Upper lobe of left lung (tissue), 6 donors: Measurements from ENCODE around the gene CIB1. TPM values are rescaled to one million over a fixed set of nuclear protein-coding genes. Genes with fewer than 3 reads are reported as not detected.

Experiments
- ATAC-seq, 2 donors: fragments of 200-7000 bp; cut with Tn5 transposase; one replicate each; pipeline ENCODE4 v1.9.1; 2022; ENCODE audit warnings: mild to moderate bottlenecking in 2 of 2, moderate library complexity in 2 of 2; ENCODE audit not compliant: low FRiP score in 2 of 2
- DNase-seq, 2 donors: peaks; one replicate each; pipeline ENCODE4 v3.0.0-alpha.2; 2019 to 2020
- H3K27ac ChIP-seq, 4 donors: fragments of 200-600 bp; sonication (generic); one replicate each; pipeline ENCODE4 v1.5.1; 2016 to 2019
- H3K27me3 ChIP-seq, 4 donors: fragments of 200-600 bp; sonication (generic); one replicate each; pipeline ENCODE4 v1.5.1; 2017 to 2019
- H3K36me3 ChIP-seq, 4 donors: fragments of 200-600 bp; sonication (generic); one replicate each; pipeline ENCODE4 v1.5.1; 2016 to 2019
- H3K4me1 ChIP-seq, 4 donors: fragments of 200-600 bp; sonication (generic); one replicate each; pipeline ENCODE4 v1.5.1; 2018 to 2019
- H3K4me3 ChIP-seq, 4 donors: fragments of 200-600 bp; sonication (generic); one replicate each; pipeline ENCODE4 v1.5.1; 2017 to 2019; ENCODE audit warnings: mild to moderate bottlenecking in 2 of 4, moderate library complexity in 1 of 4
- H3K9me3 ChIP-seq, 4 donors: fragments of 200-600 bp; sonication (generic); one replicate each; pipeline ENCODE4 v1.5.1; 2018 to 2019
- EP300 ChIP-seq, 4 donors: sonication (generic); formaldehyde crosslinking; IDR thresholded peaks; one replicate each; pipeline ENCODE4 v1.5.1; 2017; ENCODE audit warnings: antibody characterized with exemption in 4 of 4, control low read depth in 2 of 4
- POLR2A ChIP-seq, 4 donors: fragments of 450-650 bp; IDR thresholded peaks; one replicate each; pipeline ENCODE4 v1.5.1; 2016 to 2017; ENCODE audit warnings: antibody characterized with exemption in 4 of 4, mild to moderate bottlenecking in 2 of 4
- POLR2AphosphoS5 ChIP-seq, 2 donors: sonication (generic); formaldehyde crosslinking; IDR thresholded peaks; one replicate each; pipeline ENCODE4 v1.5.1; 2017; ENCODE audit warnings: antibody characterized with exemption in 2 of 2
- WGBS, 2 donors: methylation state at CpG; one replicate each; pipeline ENCODE4 v1.1.5; 2017 to 2018; 5-methylcytosine and 5-hydroxymethylcytosine counted together
- total RNA-seq, 6 donors: library from RNA; depleted of rRNA in 4 of 6; stranded (reverse); fragments of >200 nt in 4 of 6; gene quantifications; one replicate each; pipeline versions ENCODE4 v1.1.0 to v1.2.1, GENCODE V29; 2016 to 2021
- TF ChIP-seq, protein P1 (sequence below), 6 experiments: fragments of 450-650 bp in 4 of 6; fragments of 200-600 bp in 2 of 6; sonication (generic) in 2 of 6; IDR thresholded peaks; one replicate each; pipeline ENCODE4 v1.5.1; 2016 to 2019; ENCODE audit warnings: antibody characterized with exemption in 6 of 6
- donor health status: DM: no; HTN: no; CAD: no; lungs with moderate emphysema.
- donor health status: DM: no; HTN: yes; CAD: no; lungs with severe emphysema.

CIB1 gene
- total RNA-seq, 6 donors from 2014 or later, result 40.9 to 89.6 (median 75.5) TPM

- Histone ChIP-seq H3K4me1 (peaks cover 5 to 26% (median 8%) of the 10 kb centered on the region in 4 donors), H3K36me3 (peaks cover 25 to 91% (median 70%) of the 10 kb centered on the region in 4 donors), H3K27me3 (no peaks in the 10 kb centered on the region), H3K9me3 (no peaks in the 10 kb centered on the region), H3K27ac (no peak overlapping the region), H3K4me3 (no peak overlapping the region)
- ATAC-seq (no peak), DNase-seq (no peak)
- 93 to 100% methylated on average over 5 to 17 of the region's 17 CpGs for WGBS, 2 donors
- TF ChIP-seq POLR2AphosphoS5 (IDR thresholded peaks at IDR 0.05), result no peak
- TF ChIP-seq EP300 (IDR thresholded peaks at IDR 0.05), result no peak
- TF ChIP-seq, protein P1, sequence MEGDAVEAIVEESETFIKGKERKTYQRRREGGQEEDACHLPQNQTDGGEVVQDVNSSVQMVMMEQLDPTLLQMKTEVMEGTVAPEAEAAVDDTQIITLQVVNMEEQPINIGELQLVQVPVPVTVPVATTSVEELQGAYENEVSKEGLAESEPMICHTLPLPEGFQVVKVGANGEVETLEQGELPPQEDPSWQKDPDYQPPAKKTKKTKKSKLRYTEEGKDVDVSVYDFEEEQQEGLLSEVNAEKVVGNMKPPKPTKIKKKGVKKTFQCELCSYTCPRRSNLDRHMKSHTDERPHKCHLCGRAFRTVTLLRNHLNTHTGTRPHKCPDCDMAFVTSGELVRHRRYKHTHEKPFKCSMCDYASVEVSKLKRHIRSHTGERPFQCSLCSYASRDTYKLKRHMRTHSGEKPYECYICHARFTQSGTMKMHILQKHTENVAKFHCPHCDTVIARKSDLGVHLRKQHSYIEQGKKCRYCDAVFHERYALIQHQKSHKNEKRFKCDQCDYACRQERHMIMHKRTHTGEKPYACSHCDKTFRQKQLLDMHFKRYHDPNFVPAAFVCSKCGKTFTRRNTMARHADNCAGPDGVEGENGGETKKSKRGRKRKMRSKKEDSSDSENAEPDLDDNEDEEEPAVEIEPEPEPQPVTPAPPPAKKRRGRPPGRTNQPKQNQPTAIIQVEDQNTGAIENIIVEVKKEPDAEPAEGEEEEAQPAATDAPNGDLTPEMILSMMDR (IDR thresholded peaks at IDR 0.05), result no peak
- TF ChIP-seq POLR2A (IDR thresholded peaks at IDR 0.05), result no peak
Observed at GRCh38 chr15:90225047-90225446, 8.7 kb downstream of the CIB1 start.

DNA sequence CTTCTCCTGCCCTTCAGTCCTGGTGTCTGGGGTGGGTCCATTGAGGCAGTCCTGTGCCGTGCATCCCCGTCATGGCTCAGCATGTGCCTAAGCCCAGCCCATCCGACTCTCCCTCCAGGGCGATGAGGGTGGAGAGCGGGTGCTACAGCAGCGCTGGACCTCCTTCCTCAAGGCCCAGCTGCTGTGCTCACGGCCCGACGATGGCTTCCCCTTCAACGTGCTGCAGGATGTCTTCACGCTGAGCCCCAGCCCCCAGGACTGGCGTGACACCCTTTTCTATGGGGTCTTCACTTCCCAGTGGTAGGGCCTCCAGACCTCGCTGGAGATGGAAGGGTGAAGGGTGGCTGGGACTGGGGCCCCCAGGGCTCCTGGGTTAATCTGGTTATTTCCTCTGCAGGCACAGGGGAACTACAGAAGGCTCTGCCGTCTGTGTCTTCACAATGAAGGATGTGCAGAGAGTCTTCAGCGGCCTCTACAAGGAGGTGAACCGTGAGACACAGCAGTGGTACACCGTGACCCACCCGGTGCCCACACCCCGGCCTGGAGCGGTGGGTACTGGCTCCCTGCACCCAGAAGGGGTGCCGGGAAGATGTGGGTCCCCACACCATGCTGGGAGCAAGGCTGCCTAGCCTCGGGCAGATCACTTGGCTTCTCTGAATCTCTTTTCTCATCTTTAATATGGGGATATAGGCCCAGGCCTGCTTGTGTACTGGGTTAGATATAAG is 10.1 kb downstream of the CIB1 start:
- WGBS, 2 donors, result 95 to 97% methylated on average over 16 to 22 of the region's 22 CpGs
- ATAC-seq (no peak), DNase-seq (no peak)
- Histone ChIP-seq H3K27ac (no peak overlapping the region), H3K36me3 (peaks cover 25 to 80% (median 56%) of the 10 kb centered on the region in 4 donors), H3K4me1 (peaks cover 7 to 26% (median 7%) of the 10 kb centered on the region in 4 donors), H3K9me3 (no peaks in the 10 kb centered on the region), H3K4me3 (no peak overlapping the region), H3K27me3 (no peaks in the 10 kb centered on the region)
- no peak for TF ChIP-seq POLR2A (IDR thresholded peaks at IDR 0.05)
- TF ChIP-seq POLR2AphosphoS5 (IDR thresholded peaks at IDR 0.05), result no peak
- TF ChIP-seq, protein P1 (IDR thresholded peaks at IDR 0.05), result no peak
- no peak for TF ChIP-seq EP300 (IDR thresholded peaks at IDR 0.05)

- H3K9me3 ChIP-seq, result no peaks in the 10 kb centered on the region
- peaks cover 7 to 26% (median 7%) of the 10 kb centered on the region in 4 donors for H3K4me1 ChIP-seq
- H3K27ac ChIP-seq, result no peak overlapping the region
- DNase-seq (no peak), ATAC-seq (no peak)
- H3K36me3 ChIP-seq, result peaks cover 14 to 80% (median 48%) of the 10 kb centered on the region in 4 donors
- H3K4me3 ChIP-seq, result no peak overlapping the region
- TF ChIP-seq, protein P1 (IDR thresholded peaks at IDR 0.05), result no peak
- TF ChIP-seq EP300 (IDR thresholded peaks at IDR 0.05), result no peak
- TF ChIP-seq POLR2AphosphoS5 (IDR thresholded peaks at IDR 0.05), result no peak
- TF ChIP-seq POLR2A (IDR thresholded peaks at IDR 0.05), result no peak
- H3K27me3 ChIP-seq, result no peaks in the 10 kb centered on the region
- 72 to 75% methylated on average over 2 of the region's 2 CpGs for WGBS, 2 donors
Observed at GRCh38 chr15:90222547-90222946, 11.2 kb downstream of the CIB1 start.

DNA sequence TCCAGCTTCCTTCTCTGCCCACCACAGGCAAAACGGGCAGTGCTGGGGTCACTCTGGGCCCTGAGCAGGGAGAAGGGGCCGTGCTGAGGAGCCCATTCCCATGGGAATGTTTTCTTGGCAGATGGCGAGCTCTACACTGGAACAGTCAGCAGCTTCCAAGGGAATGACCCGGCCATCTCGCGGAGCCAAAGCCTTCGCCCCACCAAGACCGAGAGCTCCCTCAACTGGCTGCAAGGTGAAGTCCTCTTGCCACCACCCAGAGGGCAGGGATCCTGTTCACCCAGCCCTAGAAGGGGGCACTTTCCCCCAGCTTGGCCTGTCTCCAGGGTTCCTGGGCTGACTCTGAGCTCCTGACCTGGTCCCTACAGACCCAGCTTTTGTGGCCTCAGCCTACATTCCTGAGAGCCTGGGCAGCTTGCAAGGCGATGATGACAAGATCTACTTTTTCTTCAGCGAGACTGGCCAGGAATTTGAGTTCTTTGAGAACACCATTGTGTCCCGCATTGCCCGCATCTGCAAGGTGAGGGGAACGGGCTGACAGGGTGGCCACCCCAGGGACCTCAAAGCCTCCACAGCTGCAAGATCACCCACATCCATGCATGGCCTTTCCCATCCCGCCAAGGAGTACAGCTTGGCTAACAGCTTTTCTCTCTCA is 12.4 kb downstream of the CIB1 start:
- H3K27me3 ChIP-seq, result no peaks in the 10 kb centered on the region
- H3K9me3 ChIP-seq, result no peaks in the 10 kb centered on the region
- peaks cover 7 to 26% (median 7%) of the 10 kb centered on the region in 4 donors for H3K4me1 ChIP-seq
- 47 to 68% methylated on average over 7 to 11 of the region's 14 CpGs for WGBS, 2 donors
- ATAC-seq (peak; percentile 69 to 85), DNase-seq (peak in 1 of 2 donors; percentile 74)
- no peak for TF ChIP-seq POLR2A (IDR thresholded peaks at IDR 0.05)
- TF ChIP-seq, protein P1 (IDR thresholded peaks at IDR 0.05), result peak; percentile 55 to 78 (median 68)
- peak in 1 of 2 donors; percentile 22 for TF ChIP-seq POLR2AphosphoS5 (IDR thresholded peaks at IDR 0.05)
- no peak for TF ChIP-seq EP300 (IDR thresholded peaks at IDR 0.05)
- H3K4me3 ChIP-seq, result no peak overlapping the region
- H3K36me3 ChIP-seq, result peaks cover 11 to 73% (median 42%) of the 10 kb centered on the region in 4 donors
- H3K27ac ChIP-seq, result peak overlapping the region in 2 of 4 donors; percentile 16 to 30
